GM12873 (cell line): ENCODE results near the gene EFNB3.

Source experiments
- CTCF ChIP-seq: IDR thresholded peaks from 2 replicates; pipeline ENCODE4 v1.5.1; 2012; ENCODE audit warnings: low read depth, mild to moderate bottlenecking, moderate library complexity, low read length, control low read depth; ENCODE audit not compliant: insufficient read depth; ENCODE audit errors: missing control alignments

Gene EFNB3

GRCh38 chr17:7704601-7705268, at the start of gene EFNB3:
TSS of gene EFNB3 (plus strand) at chr17:7705202. CDS start at chr17:7705599, 397 bp downstream.
- no peak for TF ChIP-seq CTCF

- no peak for TF ChIP-seq CTCF
Observed at GRCh38 chr17:7655541-7655840, 49.5 kb upstream of the EFNB3 start.

- no peak for TF ChIP-seq CTCF
Observed at GRCh38 chr17:7656958-7657609, 47.9 kb upstream of the EFNB3 start.

- no peak for TF ChIP-seq CTCF
Observed at GRCh38 chr17:7667656-7668406, 37.2 kb upstream of the EFNB3 start.

- no peak for TF ChIP-seq CTCF
Observed at GRCh38 chr17:7668482-7668881, 36.5 kb upstream of the EFNB3 start.

GRCh38 chr17:7673239-7673638, 31.8 kb upstream of the EFNB3 start:
- TF ChIP-seq CTCF: peak; percentile 62

GRCh38 chr17:7674934-7675333, 30.1 kb upstream of the EFNB3 start:
- TF ChIP-seq CTCF: no peak
